HG03354 (cell line): Measurements from ENCODE around the gene MYO1G.

Experiments
- ATAC-seq: cut with Tn5 transposase; IDR thresholded peaks from one replicate; pipeline ENCODE4 v1.9.1; 2021; ENCODE audit warnings: mild to moderate bottlenecking; ENCODE audit not compliant: unreplicated experiment, poor library complexity, severe bottlenecking

MYO1G gene

GRCh38 chr7:44970523-44971051, 8.2 kb downstream of the MYO1G start:
- no peak for ATAC-seq

GRCh38 chr7:44969701-44970522, 8.9 kb downstream of the MYO1G start:
- no peak for ATAC-seq

GRCh38 chr7:44969049-44969700, 9.6 kb downstream of the MYO1G start:
- no peak for ATAC-seq

GRCh38 chr7:44967571-44968446, 11.0 kb downstream of the MYO1G start:
- ATAC-seq = no peak

GRCh38 chr7:44966731-44967538, 11.9 kb downstream of the MYO1G start:
- ATAC-seq = no peak

- ATAC-seq = no peak
Observed at GRCh38 chr7:44965937-44966730, 12.7 kb downstream of the MYO1G start.

- ATAC-seq = no peak
Observed at GRCh38 chr7:44965441-44965903, 13.3 kb downstream of the MYO1G start.

- ATAC-seq = no peak
Observed at GRCh38 chr7:44964831-44965440, 13.9 kb downstream of the MYO1G start.

- ATAC-seq = no peak
Observed at GRCh38 chr7:44964384-44964830, 14.4 kb downstream of the MYO1G start.

- ATAC-seq = no peak
Observed at GRCh38 chr7:44963364-44964290, 15.2 kb downstream of the MYO1G start.

GRCh38 chr7:44962483-44963251, 16.1 kb downstream of the MYO1G start:
- no peak for ATAC-seq

- no peak for ATAC-seq
Observed at GRCh38 chr7:44961844-44962482, 16.9 kb downstream of the MYO1G start.

GRCh38 chr7:44960011-44960580, 18.7 kb downstream of the MYO1G start:
- no peak for ATAC-seq

- ATAC-seq = no peak
Observed at GRCh38 chr7:44959433-44959951, 19.3 kb downstream of the MYO1G start.

- no peak for ATAC-seq
Observed at GRCh38 chr7:44958645-44959344, 20.0 kb downstream of the MYO1G start.
